ENCODE data around the gene LGR4.
"Not testable (repeated sequence)": the region's sequence is repeated elsewhere in the genome, so short reads cannot be mapped to it uniquely, and the experiment has no call there.

LGR4 gene

GRCh38 chr11:27372164-27372563 lies 100.4 kb downstream of the LGR4 start:
- DNase-seq = no peak

- DNase-seq = no peak
These were observed 101.1 kb downstream of the LGR4 start for GRCh38 chr11:27371489-27371888.

GRCh38 chr11:27370374-27370773 lies 102.2 kb downstream of the LGR4 start:
- DNase-seq = no peak

GRCh38 chr11:27367881-27368280 lies 104.7 kb downstream of the LGR4 start:
- DNase-seq = no peak

GRCh38 chr11:27363576-27364117 lies 108.9 kb downstream of the LGR4 start:
- no peak for DNase-seq

- DNase-seq = peak; percentile 90
These were observed 109.6 kb downstream of the LGR4 start, which contains the start of gene CCDC34 for GRCh38 chr11:27362749-27363575. Gene CCDC34 (minus strand): TSS chr11:27363215. CDS start chr11:27363194, 21 bp downstream.

- DNase-seq = no peak
These were observed 110.8 kb downstream of the LGR4 start for GRCh38 chr11:27361649-27362431.

- DNase-seq = no peak
These were observed 114.3 kb downstream of the LGR4 start for GRCh38 chr11:27358296-27358695.

- DNase-seq = no peak
These were observed 115.3 kb downstream of the LGR4 start for GRCh38 chr11:27357250-27357649.

GRCh38 chr11:27356624-27357222 lies 115.9 kb downstream of the LGR4 start:
- no peak for DNase-seq

- no peak for DNase-seq
These were observed 117.0 kb downstream of the LGR4 start for GRCh38 chr11:27355575-27356104.

GRCh38 chr11:27354359-27354965 lies 118.1 kb downstream of the LGR4 start:
- no peak for DNase-seq

- DNase-seq = no peak
These were observed 118.8 kb downstream of the LGR4 start for GRCh38 chr11:27353593-27354358.

- no peak for DNase-seq
These were observed 119.8 kb downstream of the LGR4 start for GRCh38 chr11:27352781-27353180.

GRCh38 chr11:27350511-27350910 lies 122.1 kb downstream of the LGR4 start:
- no peak for DNase-seq

GRCh38 chr11:27349919-27350318 lies 122.7 kb downstream of the LGR4 start:
- DNase-seq = no peak

GRCh38 chr11:27348340-27348873 lies 124.2 kb downstream of the LGR4 start:
- DNase-seq = no peak

GRCh38 chr11:27347359-27348339 lies 124.9 kb downstream of the LGR4 start:
- DNase-seq = no peak

GRCh38 chr11:27339941-27340340 lies 132.6 kb downstream of the LGR4 start:
- DNase-seq = no peak

- DNase-seq = not testable (repeated sequence)
These were observed 137.8 kb downstream of the LGR4 start for GRCh38 chr11:27334764-27335163.
